ENCODE measurements around the gene C19orf25. TPM values are rescaled to one million over a fixed set of nuclear protein-coding genes. Genes with fewer than 3 reads are reported as not detected.
A peak's percentile ranks its signal among the peaks of the same experiment; 100 is the strongest.

The C19orf25 gene
- total and polyA plus RNA-seq, 9 of the 15 experiments (the other 6 are each of a cell fraction or from before 2014, with no cell fraction given), result 0.79 to 96.0 (median 36.1) TPM

DNA sequence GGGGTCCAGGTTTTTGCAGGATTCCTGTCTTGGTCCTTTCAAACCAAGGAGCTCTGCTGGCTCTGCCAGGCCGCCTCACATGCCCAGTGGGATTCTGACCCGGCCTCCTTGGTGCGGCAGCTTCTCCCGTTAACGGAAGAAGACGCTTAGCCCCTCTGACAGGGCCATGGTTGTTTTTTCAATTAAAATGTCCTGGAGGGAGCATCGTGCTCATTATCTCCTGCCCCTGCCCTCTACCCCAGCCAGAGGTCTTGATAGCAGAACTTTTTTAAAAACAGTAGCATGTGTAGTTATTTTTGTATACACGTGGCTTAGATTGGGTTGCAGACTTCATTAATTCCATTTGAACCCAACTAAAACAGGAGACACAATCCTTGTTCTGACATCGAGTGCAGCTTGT lies 52.3 kb downstream of the C19orf25 start:
- H3K36me3 ChIP-seq (ENCODE audit: control insufficient read depth, insufficient read depth, low read length), result peaks cover 92% of the 10 kb centered on the region
- FAIRE-seq (no peak), DNase-seq (ENCODE audit: extremely low read depth in 1 of 4, low spot score in 3 of 4) (no peak), ATAC-seq (no peak)
- H3K27me3 ChIP-seq (ENCODE audit: control insufficient read depth in 2 of 2, insufficient read depth in 2 of 2, low read length in 2 of 2), result no peaks in the 10 kb centered on the region
- 86% methylated on average over 9 of the region's 9 CpGs for WGBS (ENCODE audit: insufficient coverage, low coverage, missing lambda C conversion rate)
- H3K9me1 ChIP-seq (ENCODE audit: control insufficient read depth, insufficient read depth, low read length), result peaks cover 4% of the 10 kb centered on the region
- TF ChIP-seq SAFB (IDR thresholded peaks at IDR 0.05; ENCODE audit: borderline replicate concordance, low read depth, low read length) (no peak), COPS2 (conservative IDR thresholded peaks at IDR 0.05) (no peak), STAT5B (CRISPR knock-in tag; IDR thresholded peaks at IDR 0.05) (no peak), HDAC3 (IDR thresholded peaks at IDR 0.05; ENCODE audit: borderline replicate concordance, partially characterized antibody) (no peak), GTF2E2 (tag; IDR thresholded peaks at IDR 0.05) (no peak), POLR2AphosphoS5 (IDR thresholded peaks at IDR 0.05; ENCODE audit: control insufficient read depth, insufficient read depth, low read depth, low read length) (peak; percentile 8; the same call in 1 of the 2 replicates)
- TF ChIP-seq, protein P1, sequence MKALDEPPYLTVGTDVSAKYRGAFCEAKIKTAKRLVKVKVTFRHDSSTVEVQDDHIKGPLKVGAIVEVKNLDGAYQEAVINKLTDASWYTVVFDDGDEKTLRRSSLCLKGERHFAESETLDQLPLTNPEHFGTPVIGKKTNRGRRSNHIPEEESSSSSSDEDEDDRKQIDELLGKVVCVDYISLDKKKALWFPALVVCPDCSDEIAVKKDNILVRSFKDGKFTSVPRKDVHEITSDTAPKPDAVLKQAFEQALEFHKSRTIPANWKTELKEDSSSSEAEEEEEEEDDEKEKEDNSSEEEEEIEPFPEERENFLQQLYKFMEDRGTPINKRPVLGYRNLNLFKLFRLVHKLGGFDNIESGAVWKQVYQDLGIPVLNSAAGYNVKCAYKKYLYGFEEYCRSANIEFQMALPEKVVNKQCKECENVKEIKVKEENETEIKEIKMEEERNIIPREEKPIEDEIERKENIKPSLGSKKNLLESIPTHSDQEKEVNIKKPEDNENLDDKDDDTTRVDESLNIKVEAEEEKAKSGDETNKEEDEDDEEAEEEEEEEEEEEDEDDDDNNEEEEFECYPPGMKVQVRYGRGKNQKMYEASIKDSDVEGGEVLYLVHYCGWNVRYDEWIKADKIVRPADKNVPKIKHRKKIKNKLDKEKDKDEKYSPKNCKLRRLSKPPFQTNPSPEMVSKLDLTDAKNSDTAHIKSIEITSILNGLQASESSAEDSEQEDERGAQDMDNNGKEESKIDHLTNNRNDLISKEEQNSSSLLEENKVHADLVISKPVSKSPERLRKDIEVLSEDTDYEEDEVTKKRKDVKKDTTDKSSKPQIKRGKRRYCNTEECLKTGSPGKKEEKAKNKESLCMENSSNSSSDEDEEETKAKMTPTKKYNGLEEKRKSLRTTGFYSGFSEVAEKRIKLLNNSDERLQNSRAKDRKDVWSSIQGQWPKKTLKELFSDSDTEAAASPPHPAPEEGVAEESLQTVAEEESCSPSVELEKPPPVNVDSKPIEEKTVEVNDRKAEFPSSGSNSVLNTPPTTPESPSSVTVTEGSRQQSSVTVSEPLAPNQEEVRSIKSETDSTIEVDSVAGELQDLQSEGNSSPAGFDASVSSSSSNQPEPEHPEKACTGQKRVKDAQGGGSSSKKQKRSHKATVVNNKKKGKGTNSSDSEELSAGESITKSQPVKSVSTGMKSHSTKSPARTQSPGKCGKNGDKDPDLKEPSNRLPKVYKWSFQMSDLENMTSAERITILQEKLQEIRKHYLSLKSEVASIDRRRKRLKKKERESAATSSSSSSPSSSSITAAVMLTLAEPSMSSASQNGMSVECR (CRISPR knock-in tag; IDR thresholded peaks at IDR 0.05), result no peak
- no peaks in the 10 kb centered on the region for H3K9me3 ChIP-seq (replicated peaks; ENCODE audit: control insufficient read depth, insufficient read depth, low read depth, low read length)
- H4K20me1 ChIP-seq (replicated peaks; ENCODE audit: control insufficient read depth, insufficient read depth, low read length), result peaks cover 14% of the 10 kb centered on the region
- H2AFZ ChIP-seq (ENCODE audit: low read depth, low read length), result no peak overlapping the region
- intact Hi-C loops (cut with micrococcal nuclease) (no loop called here), in situ Hi-C loops (cut with MboI) (no loop called here)
- peaks cover 0 to 53% of the 10 kb centered on the region in 2 experiments; a peak in 2 of 5 replicates for H3K4me1 ChIP-seq (replicated peaks in 1 of 2; ENCODE audit: control insufficient read depth in 2 of 2, insufficient read depth in 2 of 2, low read length in 2 of 2)
- BruUV-seq (replicated peaks), result no TSS peak
- no peak overlapping the region for H3K4me2 ChIP-seq (ENCODE audit: insufficient read depth, low read length)
- H3K79me2 ChIP-seq (ENCODE audit: control insufficient read depth, insufficient read depth, low read length), result peaks cover 49% of the 10 kb centered on the region
- ChIA-PET CTCF (ENCODE audit: low intra/inter-chr PET ratio) (no interaction called here), POLR2A (interaction anchor here (1.4 to 1.6 kb wide), 3 partner anchors 9 to 14 kb away, joined by 4 to 6 read pairs (median 5); no protein-coding TSS in a partner anchor)
- H3K9ac ChIP-seq (ENCODE audit: insufficient read depth in 1 of 2, low read depth in 2 of 2, low read length in 2 of 2), result 0 out of 4 replicates have a peak overlapping the region, but pooled peaks of 1 of the 2 experiments have one; percentile 59
- H3K27ac ChIP-seq (ENCODE audit: extremely low read depth, low read depth, low read length), result no peak overlapping the region
- H3K4me3 ChIP-seq, result no peak overlapping the region

Data from K562 (cell line).